HG03139 (cell line): Measurements from ENCODE around the gene ASPG.
"Not testable (repeated sequence)": the region's sequence is repeated elsewhere in the genome, so short reads cannot be mapped to it uniquely, and the experiment has no call there.

Source experiments
- ATAC-seq: cut with Tn5 transposase; IDR thresholded peaks from one replicate; pipeline ENCODE4 v1.9.1; 2021; ENCODE audit not compliant: unreplicated experiment

The ASPG gene

GRCh38 chr14:104144911-104145825, 59.7 kb downstream of the ASPG start:
- no peak for ATAC-seq

- no peak for ATAC-seq
Measured at GRCh38 chr14:104145826-104146601, 60.5 kb downstream of the ASPG start.

- no peak for ATAC-seq
Measured at GRCh38 chr14:104146651-104147345, 61.3 kb downstream of the ASPG start.

DNA sequence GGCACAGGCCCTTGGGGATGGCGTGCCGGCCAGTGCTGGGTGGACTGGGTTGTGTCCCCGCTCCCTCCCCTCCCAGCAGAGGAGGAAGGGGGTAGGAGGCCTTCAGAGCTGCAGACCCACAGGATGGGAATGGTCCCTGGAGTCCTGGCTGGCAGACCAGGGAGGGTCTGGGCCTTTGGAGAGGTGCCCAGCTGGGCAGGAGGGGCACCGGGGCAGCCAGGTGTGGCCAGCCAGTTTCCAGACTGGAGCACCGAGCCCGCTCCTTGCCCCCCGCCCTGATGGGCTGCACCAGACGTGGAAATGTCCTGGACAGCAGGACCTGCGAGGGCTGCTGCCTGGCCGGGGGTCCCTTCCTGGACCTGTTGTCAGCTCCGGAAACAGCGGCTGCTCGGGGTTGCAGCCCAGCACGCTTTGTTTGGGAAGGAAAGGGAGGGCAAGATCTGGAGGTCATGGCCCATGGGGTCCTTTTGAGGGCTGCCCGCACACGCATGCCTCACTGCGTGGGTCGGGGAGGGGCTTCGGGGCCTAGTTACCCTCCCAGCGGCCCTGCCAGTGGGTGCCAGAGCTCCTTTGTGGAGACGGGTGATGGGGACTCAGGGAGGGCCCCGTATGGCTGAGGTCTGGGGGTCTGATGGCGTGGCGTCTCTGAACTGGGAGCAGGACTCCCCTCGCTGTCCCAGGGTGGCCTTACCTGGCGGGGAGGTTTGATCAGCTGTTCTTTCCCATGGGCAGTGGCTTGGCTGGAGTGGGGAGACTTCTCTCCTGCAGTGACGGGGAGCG, 62.0 kb downstream of the ASPG start:
- ATAC-seq, result no peak

DNA sequence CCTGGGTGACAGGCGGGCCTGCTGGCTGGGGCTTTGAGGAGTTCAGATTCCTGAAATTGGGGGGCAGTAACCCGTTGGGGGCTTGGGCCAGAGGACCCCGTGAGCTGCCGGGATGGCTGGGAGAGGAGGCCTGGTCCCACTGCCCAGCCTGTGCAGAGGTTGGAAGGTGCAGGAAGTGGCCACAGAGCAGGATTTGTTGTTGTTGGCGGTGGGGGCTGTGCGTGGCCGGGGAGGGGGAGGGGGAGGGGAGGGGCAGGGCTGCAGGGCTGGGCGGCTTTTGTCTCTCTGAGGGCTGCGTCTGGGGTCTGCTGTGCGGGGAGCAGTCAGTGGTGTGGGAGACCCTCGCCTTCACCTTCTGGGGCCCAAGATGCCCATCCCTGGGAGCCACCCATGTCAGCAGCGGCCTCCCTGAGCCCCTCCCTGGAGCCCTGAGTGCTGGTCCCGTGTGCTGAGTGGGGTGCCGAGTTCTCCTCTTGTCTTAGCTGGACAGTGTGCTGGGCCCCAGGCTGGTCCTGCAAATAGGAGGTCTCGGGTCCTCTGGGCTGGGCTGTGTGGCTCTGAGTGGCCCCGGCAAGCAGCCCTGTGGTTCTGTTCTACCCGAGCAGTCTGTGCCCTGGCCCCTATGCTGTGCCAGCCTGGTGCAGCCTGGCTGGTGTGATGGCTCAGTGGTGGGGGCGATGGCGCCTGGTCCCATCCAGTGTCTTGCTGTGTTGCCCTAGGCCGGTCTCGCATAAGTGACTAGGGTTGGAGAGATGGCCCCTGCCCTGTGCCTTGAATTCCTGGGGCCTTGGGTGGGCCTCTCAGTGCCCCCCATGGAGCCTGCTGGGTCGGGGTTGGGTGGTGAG, 63.2 kb downstream of the ASPG start:
- no peak for ATAC-seq

GRCh38 chr14:104149278-104149595, 63.7 kb downstream of the ASPG start:
- no peak for ATAC-seq

DNA sequence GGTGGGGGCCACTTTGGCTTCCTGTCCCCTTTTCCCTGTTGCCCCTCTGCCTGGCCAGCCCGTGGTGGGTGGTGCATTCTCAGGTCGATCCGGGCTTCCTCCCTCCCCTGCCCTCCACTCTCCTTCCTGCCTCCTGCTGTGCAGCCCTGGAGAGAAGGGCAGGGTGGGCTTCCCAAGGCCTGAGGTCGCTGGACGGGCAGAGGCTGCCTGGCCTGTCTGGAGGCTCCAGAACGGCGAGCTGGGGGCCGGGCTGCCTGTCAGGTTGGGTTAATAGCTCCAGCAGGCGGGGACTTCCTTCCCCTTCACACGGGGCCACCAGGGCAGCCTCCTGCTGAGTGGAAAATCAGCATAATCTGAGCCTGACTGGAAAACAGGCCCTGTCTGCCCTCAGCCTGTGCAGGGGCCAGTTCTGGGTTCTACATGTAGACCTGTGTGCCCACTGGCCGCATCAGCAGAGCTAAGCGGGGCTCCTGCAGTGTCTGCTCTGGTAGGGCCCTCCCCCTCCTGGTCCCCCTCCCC, 64.2 kb downstream of the ASPG start:
- ATAC-seq, result no peak

GRCh38 chr14:104150136-104151025, 64.9 kb downstream of the ASPG start:
- ATAC-seq, result no peak

DNA sequence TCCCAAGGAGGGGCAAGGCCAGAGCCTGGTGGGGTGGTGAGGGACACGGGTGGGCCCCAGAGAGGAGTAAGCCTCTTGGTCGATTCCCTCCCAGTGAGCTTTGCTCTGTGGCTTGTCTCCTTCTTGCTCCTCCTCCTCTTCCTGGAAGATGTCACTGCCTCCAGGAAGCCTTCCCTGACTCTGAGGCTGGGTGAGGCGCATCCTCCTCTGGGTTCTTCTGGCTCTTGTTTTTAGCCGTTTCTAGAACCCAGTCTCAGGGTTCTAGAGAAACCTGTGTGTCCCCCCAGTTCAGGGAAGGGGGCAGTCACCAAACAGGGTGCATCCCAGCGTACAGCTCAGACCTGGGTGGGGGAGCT, 65.5 kb downstream of the ASPG start:
- ATAC-seq, result no peak

DNA sequence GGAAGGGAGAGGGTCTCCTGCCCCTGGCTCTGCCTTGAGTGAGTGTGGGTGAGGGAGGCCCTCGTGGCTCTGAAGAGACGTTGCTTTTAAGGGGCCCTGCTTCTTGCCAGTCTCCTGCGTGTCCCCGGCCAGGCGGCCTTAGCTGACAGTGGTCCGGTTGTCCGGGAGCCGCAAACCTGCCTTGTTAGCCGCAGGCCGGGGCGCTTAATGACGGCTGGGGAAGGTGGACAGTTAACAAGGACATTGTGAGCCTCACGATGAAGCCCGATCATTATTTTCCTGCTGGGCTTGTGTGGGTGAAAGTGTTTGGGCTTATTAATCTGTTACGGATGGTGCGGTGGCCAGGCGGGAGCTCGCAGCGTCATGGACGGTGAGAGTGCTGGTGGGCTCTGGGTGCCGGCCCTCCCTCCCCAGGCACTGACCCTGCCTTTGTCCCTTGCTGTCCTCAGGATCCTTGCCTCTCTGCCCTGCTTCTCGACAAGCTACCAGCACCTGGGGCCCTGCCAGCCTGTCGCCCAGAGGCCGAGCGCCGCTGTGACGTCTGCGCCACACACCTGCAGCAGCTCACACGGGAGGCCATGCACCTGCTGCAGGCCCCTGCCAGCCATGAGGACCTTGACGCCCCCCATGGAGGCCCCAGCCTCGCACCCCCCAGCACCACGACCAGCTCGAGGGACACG, 66.2 kb downstream of the ASPG start:
- no peak for ATAC-seq

DNA sequence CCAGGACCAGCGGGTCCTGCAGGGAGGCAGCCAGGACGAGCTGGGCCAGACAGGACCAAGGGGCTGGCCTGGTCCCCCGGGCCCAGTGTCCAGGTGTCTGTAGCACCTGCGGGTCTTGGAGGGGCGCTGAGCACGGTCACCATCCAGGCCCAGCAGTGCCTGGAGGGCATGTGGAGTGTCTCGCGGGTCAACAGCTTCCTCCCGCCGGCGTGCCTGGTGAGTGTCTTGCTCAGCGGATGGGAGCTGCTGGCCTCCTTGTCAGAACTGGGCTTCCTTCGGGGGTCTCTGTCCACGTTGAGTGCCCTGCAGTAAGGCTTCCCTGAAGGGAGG, 66.7 kb downstream of the ASPG start:
- no peak for ATAC-seq

DNA sequence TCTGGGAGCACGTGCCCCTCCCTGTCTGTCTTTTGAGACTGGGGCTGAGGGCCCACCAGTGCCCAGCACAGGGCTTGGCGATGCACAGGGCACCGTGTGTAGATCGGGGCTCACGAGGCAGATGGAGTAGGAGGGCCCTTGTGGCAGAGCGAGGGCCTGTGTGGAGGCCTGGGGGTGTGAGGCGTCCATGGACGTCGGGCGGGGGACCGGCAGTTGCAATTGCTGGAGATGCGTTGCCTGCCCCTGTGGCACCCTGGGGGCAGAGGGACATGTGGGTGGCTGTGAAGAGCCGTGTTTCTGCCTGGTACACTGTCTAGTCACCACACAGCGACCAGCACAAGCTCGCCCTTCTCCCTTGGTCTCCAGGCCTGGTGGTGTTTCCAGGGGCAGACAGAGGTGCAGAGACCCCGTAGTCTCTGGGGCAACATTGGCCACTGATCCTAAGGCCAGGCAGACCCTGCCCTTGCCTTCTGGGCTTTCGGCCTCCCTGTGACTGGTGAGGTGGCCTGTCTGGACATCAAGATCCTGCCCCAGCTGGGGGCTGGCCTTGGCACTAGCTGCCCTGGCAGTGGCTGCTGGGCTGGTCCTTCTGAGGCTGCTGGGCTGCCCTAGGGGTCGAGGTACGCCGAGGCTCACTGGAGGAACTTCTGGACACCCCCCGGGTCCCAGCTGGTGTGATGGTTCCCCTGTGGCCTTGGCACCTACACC, 67.3 kb downstream of the ASPG start:
- ATAC-seq, result no peak

DNA sequence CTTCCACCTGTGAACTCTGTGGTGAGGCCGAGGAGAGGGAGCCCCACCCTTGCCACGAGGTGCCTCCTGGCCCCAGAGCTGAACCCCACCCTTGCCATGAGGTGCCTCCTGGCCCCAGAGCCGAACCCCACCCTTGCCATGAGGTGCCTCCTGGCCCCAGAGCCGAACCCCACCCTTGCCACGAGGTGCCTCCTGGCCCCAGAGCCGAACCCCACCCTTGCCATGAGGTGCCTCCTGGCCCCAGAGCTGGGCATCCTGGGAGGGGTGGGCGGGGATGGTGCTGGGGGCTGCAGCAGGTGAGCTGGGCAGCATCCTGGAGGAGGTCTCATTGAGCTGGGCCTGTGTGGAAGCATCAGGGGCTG, 67.9 kb downstream of the ASPG start:
- not testable (repeated sequence) for ATAC-seq

DNA sequence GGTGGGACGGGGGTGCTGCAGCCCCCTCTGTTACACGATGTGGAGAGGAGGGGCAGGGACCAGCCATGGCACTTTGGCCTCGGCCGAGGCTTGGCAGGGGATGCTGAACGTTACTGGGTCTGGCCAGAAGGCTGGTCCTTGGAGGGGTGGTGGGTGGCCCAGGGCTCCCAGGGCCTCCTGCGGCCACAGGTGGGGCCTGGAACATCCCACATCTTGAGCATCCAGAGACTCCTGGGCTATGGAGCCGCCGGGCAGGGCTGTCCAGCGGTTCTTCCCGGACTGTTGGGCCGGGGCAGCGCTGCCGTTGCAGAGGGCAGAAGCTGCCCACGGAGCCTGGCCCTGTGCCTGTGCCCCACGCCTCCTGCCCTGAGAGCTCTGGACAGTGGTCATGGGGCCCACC, 68.7 kb downstream of the ASPG start:
- no peak for ATAC-seq

DNA sequence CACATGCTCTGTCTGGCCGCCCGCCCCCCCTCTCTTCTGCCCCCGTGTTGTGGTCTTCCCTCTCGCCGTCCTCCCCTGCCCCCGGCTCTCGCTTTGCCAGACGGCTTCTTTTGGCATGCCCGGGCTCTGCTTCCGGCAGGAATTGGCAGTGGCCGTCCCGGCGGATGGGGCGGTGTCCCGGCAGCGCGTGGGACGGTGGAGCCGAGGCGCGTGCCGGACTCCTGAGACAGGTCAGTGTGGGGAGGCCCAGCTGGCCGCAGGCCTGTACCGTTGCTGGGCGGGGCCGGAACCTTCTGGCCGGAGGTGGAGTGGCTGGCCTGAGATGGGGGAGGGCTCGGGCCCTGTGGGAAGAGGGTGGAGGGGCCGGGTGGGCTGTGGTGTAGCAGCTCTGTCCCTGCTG, 70.0 kb downstream of the ASPG start:
- no peak for ATAC-seq

GRCh38 chr14:104156142-104156541, 70.6 kb downstream of the ASPG start:
- ATAC-seq, result no peak

- ATAC-seq, result no peak
Measured at GRCh38 chr14:104157016-104157928, 71.8 kb downstream of the ASPG start.
